Tibial nerve (tissue), 4 donors: ENCODE measurements around the gene PAGE1. TPM values are rescaled to one million over a fixed set of nuclear protein-coding genes. Genes with fewer than 3 reads are reported as not detected.
"Not testable (repeated sequence)": the region's sequence is repeated elsewhere in the genome, so short reads cannot be mapped to it uniquely, and the experiment has no call there.

Experiments
- DNase-seq, 2 donors: peaks; one replicate each; pipeline ENCODE4 v3.0.0-alpha.2; 2019; ENCODE audit warnings: low spot score in 2 of 2
- H3K27ac ChIP-seq, 4 donors: fragments of 200-600 bp; sonication (generic) in 3 of 4; one replicate each; pipeline ENCODE4 v1.5.1; 2017 to 2019; ENCODE audit warnings: mild to moderate bottlenecking in 1 of 4
- H3K27me3 ChIP-seq, 2 donors: fragments of 200-600 bp; sonication (generic) in 1 of 2; one replicate each; pipeline versions ENCODE4 v1.5.1 to v1.6.0; 2017 to 2019
- H3K36me3 ChIP-seq, 3 donors: fragments of 200-600 bp; sonication (generic); one replicate each; pipeline ENCODE4 v1.5.1; 2018 to 2019
- H3K4me1 ChIP-seq, 4 donors: fragments of 200-600 bp; sonication (generic) in 3 of 4; one replicate each; pipeline ENCODE4 v1.5.1; 2017 to 2019
- H3K4me3 ChIP-seq, 4 donors: fragments of 200-600 bp; sonication (generic) in 3 of 4; one replicate each; pipeline ENCODE4 v1.5.1; 2017 to 2019; ENCODE audit warnings: mild to moderate bottlenecking in 1 of 4, moderate library complexity in 1 of 4
- H3K9me3 ChIP-seq, 4 donors: fragments of 200-600 bp; sonication (generic) in 3 of 4; one replicate each; pipeline ENCODE4 v1.5.1; 2017 to 2019
- EP300 ChIP-seq, 2 donors: sonication (generic); formaldehyde crosslinking; IDR thresholded peaks; one replicate each; pipeline ENCODE4 v1.6.1; 2017; ENCODE audit warnings: antibody characterized with exemption in 2 of 2, mild to moderate bottlenecking in 1 of 2
- POLR2A ChIP-seq, 2 donors: fragments of 450-650 bp; IDR thresholded peaks; one replicate each; pipeline ENCODE4 v1.6.1; 2017; ENCODE audit warnings: antibody characterized with exemption in 2 of 2, mild to moderate bottlenecking in 2 of 2, moderate library complexity in 2 of 2
- WGBS, 2 donors: methylation state at CpG; one replicate each; pipeline ENCODE4 v1.1.5; 2018; 5-methylcytosine and 5-hydroxymethylcytosine counted together
- total RNA-seq, 4 donors: library from RNA; depleted of rRNA; stranded (reverse); fragments of >200 nt; gene quantifications; one replicate each; pipeline ENCODE4 v1.1.0, GENCODE V29; 2016
- TF ChIP-seq, protein P1 (sequence below), 5 experiments: fragments of 200-600 bp in 3 of 5; fragments of 450-650 bp in 2 of 5; sonication (generic) in 3 of 5; IDR thresholded peaks; one replicate each; pipeline ENCODE4 v1.5.1; 2016 to 2019; ENCODE audit warnings: antibody characterized with exemption in 5 of 5, mild to moderate bottlenecking in 3 of 5, moderate library complexity in 2 of 5

The PAGE1 gene, protein sequence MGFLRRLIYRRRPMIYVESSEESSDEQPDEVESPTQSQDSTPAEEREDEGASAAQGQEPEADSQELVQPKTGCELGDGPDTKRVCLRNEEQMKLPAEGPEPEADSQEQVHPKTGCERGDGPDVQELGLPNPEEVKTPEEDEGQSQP
- not detected for total RNA-seq

DNA sequence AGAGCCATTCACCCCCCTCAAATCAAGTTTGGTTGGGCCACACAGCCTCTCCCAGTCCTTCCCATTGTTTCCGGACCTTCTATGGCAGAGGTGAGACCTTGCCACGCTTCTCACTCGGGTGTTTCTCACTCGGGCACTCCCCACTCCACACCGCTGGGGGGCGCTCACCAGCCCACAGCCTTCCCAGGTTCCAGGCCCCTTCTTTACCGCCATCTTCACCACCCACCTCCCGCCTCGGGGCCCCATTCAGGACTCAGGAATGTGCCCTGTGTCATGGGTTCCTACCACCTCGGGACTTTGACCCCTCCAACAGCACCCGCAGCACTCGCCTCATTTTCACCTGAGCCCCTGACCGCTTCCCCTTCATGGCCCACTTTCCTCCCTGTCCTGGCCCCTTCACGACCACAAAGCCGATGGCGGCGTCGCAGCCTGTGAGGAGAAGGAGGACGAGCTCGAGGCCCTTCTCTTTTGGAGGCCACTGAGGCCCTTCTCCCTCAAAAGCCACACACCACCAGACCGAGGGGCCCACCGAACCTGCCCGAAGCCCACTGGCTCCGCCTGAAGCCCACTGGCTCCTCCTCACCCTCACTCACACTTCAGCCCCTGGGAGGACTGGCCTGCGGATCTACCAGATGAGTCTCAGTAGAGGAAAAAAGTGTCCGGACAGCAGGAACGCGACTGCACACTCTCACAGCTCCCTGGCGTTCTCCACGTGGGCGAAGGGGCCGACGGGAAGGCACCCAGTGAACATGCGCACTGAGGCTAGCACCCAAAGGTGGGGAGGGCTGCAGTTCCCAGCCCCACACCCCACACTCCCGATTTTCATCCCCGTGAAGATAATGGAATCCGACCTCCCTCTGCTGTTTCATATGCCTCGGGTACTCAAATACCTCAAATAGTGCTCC, at the start of gene PAGE1:
TSS of gene PAGE1 (minus strand) at position 709 of the 905 bp plus-strand sequence. CDS start 1,214 bp downstream, outside the sequence.
- TF ChIP-seq EP300 (IDR thresholded peaks at IDR 0.05): no peak
- TF ChIP-seq, protein P1, sequence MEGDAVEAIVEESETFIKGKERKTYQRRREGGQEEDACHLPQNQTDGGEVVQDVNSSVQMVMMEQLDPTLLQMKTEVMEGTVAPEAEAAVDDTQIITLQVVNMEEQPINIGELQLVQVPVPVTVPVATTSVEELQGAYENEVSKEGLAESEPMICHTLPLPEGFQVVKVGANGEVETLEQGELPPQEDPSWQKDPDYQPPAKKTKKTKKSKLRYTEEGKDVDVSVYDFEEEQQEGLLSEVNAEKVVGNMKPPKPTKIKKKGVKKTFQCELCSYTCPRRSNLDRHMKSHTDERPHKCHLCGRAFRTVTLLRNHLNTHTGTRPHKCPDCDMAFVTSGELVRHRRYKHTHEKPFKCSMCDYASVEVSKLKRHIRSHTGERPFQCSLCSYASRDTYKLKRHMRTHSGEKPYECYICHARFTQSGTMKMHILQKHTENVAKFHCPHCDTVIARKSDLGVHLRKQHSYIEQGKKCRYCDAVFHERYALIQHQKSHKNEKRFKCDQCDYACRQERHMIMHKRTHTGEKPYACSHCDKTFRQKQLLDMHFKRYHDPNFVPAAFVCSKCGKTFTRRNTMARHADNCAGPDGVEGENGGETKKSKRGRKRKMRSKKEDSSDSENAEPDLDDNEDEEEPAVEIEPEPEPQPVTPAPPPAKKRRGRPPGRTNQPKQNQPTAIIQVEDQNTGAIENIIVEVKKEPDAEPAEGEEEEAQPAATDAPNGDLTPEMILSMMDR (IDR thresholded peaks at IDR 0.05): no peak
- no peak for TF ChIP-seq POLR2A (IDR thresholded peaks at IDR 0.05)
- no peak within 1 kb of the TSS for H3K4me3 ChIP-seq
- 91 to 95% methylated on average over 33 to 38 of the region's 38 CpGs for WGBS, 2 donors
- no peaks in the 10 kb centered on the region for H3K4me1 ChIP-seq
- no peak within 1 kb of the TSS for H3K27ac ChIP-seq
- peaks cover 0 to 3% of the 10 kb centered on the region in 2 donors for H3K27me3 ChIP-seq
- no peak for DNase-seq
- H3K36me3 ChIP-seq: no peaks in the 10 kb centered on the region
- no peaks in the 10 kb centered on the region for H3K9me3 ChIP-seq

DNA sequence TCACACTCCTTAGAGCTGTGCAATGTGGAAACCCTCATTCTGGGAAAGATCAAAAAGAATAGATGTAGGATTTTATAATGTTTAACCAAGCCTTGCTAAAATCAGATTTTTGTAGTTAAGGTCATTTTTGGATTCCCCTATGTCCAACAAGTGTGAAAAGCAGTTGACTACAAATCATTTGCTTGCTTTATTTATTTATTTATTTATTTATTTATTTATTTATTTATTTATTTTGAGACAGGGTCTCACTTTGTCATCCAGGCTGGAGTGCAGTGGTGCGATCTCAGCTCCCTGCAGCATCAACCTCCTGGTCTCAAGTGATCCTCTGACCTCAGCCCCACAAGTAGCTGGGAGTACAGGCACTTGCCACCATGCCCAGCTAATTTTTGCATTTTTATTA, 45.7 kb upstream of the PAGE1 start:
- H3K4me1 ChIP-seq, H3K4me3 ChIP-seq, H3K36me3 ChIP-seq, H3K27ac ChIP-seq, H3K27me3 ChIP-seq, DNase-seq, H3K9me3 ChIP-seq: not testable (repeated sequence)
- 92 to 93% methylated on average over 1 of the region's 1 CpG for WGBS, 2 donors

DNA sequence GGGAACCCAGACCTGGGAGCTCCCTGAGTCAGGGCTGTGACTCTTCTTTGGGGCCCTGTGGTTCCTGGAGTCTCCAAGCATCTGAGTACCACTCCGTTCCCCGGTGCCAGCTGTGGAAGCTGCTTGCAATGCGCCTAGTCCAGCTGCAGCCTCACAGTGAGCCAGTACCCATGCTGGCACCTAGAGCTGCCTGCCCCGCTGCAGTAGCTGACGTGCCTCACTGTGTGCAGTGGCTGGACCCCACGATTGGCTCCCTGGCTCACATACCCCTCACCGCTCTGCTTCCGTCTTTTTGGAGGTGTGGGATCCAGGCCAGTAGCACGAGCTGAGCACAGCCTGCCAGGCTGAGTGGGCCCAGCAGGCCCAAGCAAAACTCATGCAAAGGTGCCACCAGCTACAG, 32.1 kb upstream of the PAGE1 start:
- WGBS, 2 donors: 78 to 80% methylated on average over 3 to 9 of the region's 9 CpGs
- no peak overlapping the region for H3K27ac ChIP-seq
- no peak for TF ChIP-seq EP300 (IDR thresholded peaks at IDR 0.05)
- TF ChIP-seq, protein P1 (IDR thresholded peaks at IDR 0.05): no peak
- TF ChIP-seq POLR2A (IDR thresholded peaks at IDR 0.05): no peak
- DNase-seq: no peak
- H3K4me1 ChIP-seq: no peaks in the 10 kb centered on the region
- H3K36me3 ChIP-seq: no peaks in the 10 kb centered on the region
- no peak overlapping the region for H3K4me3 ChIP-seq
- peaks cover 0 to 9% of the 10 kb centered on the region in 2 donors for H3K27me3 ChIP-seq
- no peaks in the 10 kb centered on the region for H3K9me3 ChIP-seq

DNA sequence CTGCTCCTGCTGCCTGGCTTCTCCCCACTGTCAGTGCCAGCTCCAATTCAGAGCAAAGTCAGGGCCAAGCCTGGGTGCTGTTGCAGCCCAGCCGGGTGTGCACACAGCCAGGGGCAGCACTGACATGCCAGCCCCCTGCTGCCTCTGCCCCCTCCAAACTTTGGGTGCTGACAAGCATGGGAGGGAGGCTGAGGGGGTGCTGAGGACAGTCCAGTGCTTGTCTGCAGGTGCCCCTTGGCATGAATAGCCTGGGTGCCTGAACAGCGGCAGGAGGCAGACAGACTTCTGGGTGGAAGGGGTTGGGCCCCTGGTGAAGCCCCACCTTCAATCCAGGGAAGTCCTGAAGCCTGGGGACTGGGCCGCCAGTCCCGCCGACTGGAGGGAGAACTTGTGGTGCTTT, 31.2 kb upstream of the PAGE1 start:
- H3K9me3 ChIP-seq: no peaks in the 10 kb centered on the region
- no peak for DNase-seq
- no peak for TF ChIP-seq POLR2A (IDR thresholded peaks at IDR 0.05)
- no peak for TF ChIP-seq EP300 (IDR thresholded peaks at IDR 0.05)
- TF ChIP-seq, protein P1 (IDR thresholded peaks at IDR 0.05): no peak
- no peaks in the 10 kb centered on the region for H3K36me3 ChIP-seq
- 69 to 86% methylated on average over 1 to 2 of the region's 5 CpGs for WGBS, 2 donors
- peaks cover 0 to 9% of the 10 kb centered on the region in 2 donors for H3K27me3 ChIP-seq
- H3K4me3 ChIP-seq: no peak overlapping the region
- no peak overlapping the region for H3K27ac ChIP-seq
- no peaks in the 10 kb centered on the region for H3K4me1 ChIP-seq

DNA sequence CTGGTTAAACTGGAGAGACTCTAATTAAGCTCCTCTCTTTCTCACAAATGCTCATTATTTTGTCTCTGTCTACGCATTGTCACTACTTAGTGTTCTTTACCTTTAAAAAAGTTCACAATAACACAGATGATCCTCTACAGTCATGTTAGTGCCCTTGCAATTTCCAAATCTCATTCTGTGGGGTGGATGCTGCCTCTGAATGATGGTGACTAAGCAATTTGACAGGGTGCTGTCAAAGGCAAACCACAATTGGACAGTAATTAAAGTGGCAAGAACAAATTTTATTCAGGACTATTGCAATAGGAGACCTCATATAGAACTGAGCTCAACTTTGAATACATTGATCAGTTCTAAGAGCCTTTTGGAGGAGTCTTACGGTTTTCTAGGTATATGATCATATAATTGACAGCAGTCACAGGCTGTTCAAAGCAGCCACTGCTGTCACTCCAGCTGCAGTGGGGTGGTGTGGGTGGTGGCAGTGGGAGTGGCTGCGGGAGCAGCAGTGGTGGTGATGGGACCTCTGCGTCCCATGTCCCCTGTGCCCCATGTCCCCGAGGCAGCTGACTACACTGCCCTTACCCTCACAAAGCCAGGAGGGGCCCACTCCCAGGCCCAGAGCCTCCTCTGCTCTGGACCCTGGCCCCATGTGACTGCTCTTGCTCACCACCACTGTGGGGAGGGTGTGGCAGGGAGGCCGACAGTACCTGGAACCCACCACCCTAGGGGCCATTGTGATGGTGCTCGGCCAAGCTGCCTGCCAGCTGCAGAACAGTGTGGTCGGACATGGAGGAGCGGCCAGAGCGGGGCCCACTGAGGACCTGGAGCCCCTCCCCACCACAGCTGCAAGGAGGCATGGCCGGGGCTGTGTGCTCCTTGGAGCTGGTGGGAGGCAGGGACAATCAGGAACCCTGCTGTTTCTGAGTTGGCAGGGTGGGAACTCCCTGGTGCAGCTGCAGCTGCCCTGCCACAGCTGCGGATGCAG, 30.4 kb upstream of the PAGE1 start:
- TF ChIP-seq POLR2A (IDR thresholded peaks at IDR 0.05) (no peak), EP300 (IDR thresholded peaks at IDR 0.05) (no peak)
- TF ChIP-seq, protein P1 (IDR thresholded peaks at IDR 0.05): no peak
- Histone ChIP-seq H3K27me3 (peaks cover 0 to 9% of the 10 kb centered on the region in 2 donors), H3K4me3 (no peak overlapping the region), H3K36me3 (no peaks in the 10 kb centered on the region), H3K9me3 (no peaks in the 10 kb centered on the region), H3K27ac (no peak overlapping the region), H3K4me1 (no peaks in the 10 kb centered on the region)
- 77 to 78% methylated on average over 2 to 12 of the region's 12 CpGs for WGBS, 2 donors
- no peak for DNase-seq
